Measurements from ENCODE around the gene FCRL6.

Gene FCRL6

GRCh38 chr1:159838715-159839114 lies 36.6 kb downstream of the FCRL6 start:
- no peak for FAIRE-seq

- FAIRE-seq, result no peak
These were observed 37.1 kb downstream of the FCRL6 start for GRCh38 chr1:159839116-159839849.

GRCh38 chr1:159841749-159842148 lies 39.6 kb downstream of the FCRL6 start:
- FAIRE-seq, result no peak

GRCh38 chr1:159843459-159843858 lies 41.3 kb downstream of the FCRL6 start:
- FAIRE-seq, result no peak

GRCh38 chr1:159845751-159846629 lies 43.8 kb downstream of the FCRL6 start:
- FAIRE-seq, result no peak

GRCh38 chr1:159847231-159847630 lies 45.1 kb downstream of the FCRL6 start:
- FAIRE-seq, result no peak

- FAIRE-seq, result no peak
These were observed 46.2 kb downstream of the FCRL6 start for GRCh38 chr1:159848326-159848725.

GRCh38 chr1:159849626-159850366 lies 47.6 kb downstream of the FCRL6 start:
- FAIRE-seq, result no peak

- no peak for FAIRE-seq
These were observed 49.2 kb downstream of the FCRL6 start for GRCh38 chr1:159851407-159851806.

- FAIRE-seq, result no peak
These were observed 51.4 kb downstream of the FCRL6 start for GRCh38 chr1:159853417-159854115.

GRCh38 chr1:159854116-159854692 lies 52.0 kb downstream of the FCRL6 start:
- no peak for FAIRE-seq

- FAIRE-seq, result no peak
These were observed 52.6 kb downstream of the FCRL6 start for GRCh38 chr1:159854693-159855192.

- FAIRE-seq, result no peak
These were observed 53.5 kb downstream of the FCRL6 start for GRCh38 chr1:159855709-159856108.

- FAIRE-seq, result no peak
These were observed 54.4 kb downstream of the FCRL6 start for GRCh38 chr1:159856576-159856975.

- FAIRE-seq, result no peak
These were observed 55.7 kb downstream of the FCRL6 start for GRCh38 chr1:159857889-159858288.

- FAIRE-seq, result no peak
These were observed 57.7 kb downstream of the FCRL6 start for GRCh38 chr1:159859767-159860322.

GRCh38 chr1:159860456-159860855 lies 58.3 kb downstream of the FCRL6 start:
- FAIRE-seq, result no peak

GRCh38 chr1:159861218-159861617 lies 59.1 kb downstream of the FCRL6 start:
- no peak for FAIRE-seq

- no peak for FAIRE-seq
These were observed 59.9 kb downstream of the FCRL6 start for GRCh38 chr1:159862031-159862430.

- no peak for FAIRE-seq
These were observed 60.4 kb downstream of the FCRL6 start, which contains the start of gene VSIG8 for GRCh38 chr1:159862557-159862956. TSS of gene VSIG8 (minus strand) at chr1:159862657. CDS start at chr1:159862521, 136 bp downstream.

GRCh38 chr1:159864262-159864661 lies 62.1 kb downstream of the FCRL6 start:
- no peak for FAIRE-seq
